Fibroblast of pulmonary artery (primary cell): ENCODE data around the gene TENM4.

Experiments used
- DNase-seq: peaks from one replicate; pipeline ENCODE4 v3.0.0-alpha.2; 2010; ENCODE audit warnings: low read depth
- H3K4me3 ChIP-seq: replicated peaks from 2 replicates; pipeline ENCODE4 v1.5.1; 2011; ENCODE audit warnings: low read depth, mild to moderate bottlenecking, control low read depth, low read length, moderate library complexity
- TF ChIP-seq, protein P1 (sequence below): IDR thresholded peaks from 2 replicates; pipeline ENCODE4 v1.5.1; 2011; ENCODE audit warnings: mild to moderate bottlenecking, control low read depth, low read length, inconsistent platforms; ENCODE audit errors: missing control alignments

TENM4 gene

GRCh38 chr11:79332017-79332416 is 108.8 kb downstream of the TENM4 start:
- DNase-seq = peak; percentile 3
- no peak overlapping the region for H3K4me3 ChIP-seq
- TF ChIP-seq, protein P1, sequence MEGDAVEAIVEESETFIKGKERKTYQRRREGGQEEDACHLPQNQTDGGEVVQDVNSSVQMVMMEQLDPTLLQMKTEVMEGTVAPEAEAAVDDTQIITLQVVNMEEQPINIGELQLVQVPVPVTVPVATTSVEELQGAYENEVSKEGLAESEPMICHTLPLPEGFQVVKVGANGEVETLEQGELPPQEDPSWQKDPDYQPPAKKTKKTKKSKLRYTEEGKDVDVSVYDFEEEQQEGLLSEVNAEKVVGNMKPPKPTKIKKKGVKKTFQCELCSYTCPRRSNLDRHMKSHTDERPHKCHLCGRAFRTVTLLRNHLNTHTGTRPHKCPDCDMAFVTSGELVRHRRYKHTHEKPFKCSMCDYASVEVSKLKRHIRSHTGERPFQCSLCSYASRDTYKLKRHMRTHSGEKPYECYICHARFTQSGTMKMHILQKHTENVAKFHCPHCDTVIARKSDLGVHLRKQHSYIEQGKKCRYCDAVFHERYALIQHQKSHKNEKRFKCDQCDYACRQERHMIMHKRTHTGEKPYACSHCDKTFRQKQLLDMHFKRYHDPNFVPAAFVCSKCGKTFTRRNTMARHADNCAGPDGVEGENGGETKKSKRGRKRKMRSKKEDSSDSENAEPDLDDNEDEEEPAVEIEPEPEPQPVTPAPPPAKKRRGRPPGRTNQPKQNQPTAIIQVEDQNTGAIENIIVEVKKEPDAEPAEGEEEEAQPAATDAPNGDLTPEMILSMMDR = no peak

DNA sequence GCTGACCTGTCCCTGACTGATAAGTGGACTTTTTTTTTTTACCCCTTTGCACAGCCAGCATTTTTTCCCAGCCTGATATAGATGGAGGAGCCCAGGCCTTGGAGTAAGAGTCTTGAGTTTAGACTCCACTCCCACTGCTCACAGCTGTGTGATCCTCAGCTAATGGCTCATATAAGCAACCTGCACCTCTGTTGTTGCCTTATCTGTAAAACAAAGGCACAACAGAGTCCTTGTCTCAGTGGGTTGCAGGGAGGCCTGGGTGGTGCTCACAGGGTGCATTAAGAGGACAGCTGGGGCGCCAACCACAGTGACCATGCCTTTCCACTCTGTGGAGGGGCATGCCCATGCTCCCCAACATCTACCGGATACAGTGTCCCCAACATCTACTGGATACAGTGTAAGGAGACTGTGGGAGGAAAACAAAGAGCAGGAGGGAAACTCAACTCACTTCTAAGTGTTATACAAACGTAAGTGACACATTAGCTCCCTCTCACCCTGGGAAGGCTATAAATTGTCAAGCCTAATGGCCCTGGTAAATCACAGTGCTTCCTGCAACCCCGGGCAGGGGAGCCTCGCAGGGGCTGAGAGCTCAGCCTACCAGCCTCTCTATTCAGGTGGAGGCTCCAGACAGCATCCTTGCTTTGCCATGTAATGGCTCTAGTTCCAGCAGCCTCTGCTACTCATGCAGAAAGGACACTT is 109.5 kb downstream of the TENM4 start:
- H3K4me3 ChIP-seq = no peak overlapping the region
- TF ChIP-seq, protein P1 = no peak
- no peak for DNase-seq

GRCh38 chr11:79330651-79331050 is 110.2 kb downstream of the TENM4 start:
- DNase-seq = no peak

DNA sequence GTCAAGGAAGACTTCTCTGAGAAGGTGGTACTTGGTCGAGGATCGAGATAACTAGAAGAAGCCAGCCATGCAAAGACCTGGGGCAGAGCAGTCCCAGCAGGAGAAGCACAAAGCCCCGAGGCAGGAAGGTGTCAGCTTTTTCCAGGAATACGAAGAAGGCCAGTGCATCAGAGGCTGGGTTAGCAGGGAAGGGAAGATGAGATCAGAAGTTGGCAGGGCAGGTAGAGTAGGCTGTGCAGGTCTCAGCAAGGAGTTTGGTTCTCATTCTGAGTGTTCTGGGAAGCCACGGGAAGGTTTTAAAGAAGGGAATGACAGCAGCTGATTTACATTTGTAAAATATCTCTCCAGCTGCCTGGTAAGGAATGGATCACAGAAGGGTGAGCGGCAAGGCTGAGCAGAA is 111.3 kb downstream of the TENM4 start:
- TF ChIP-seq, protein P1 = no peak
- DNase-seq = no peak
- H3K4me3 ChIP-seq = no peak overlapping the region

More at GRCh38 chr11:79330651-79331050, 110.2 kb downstream of the TENM4 start:
- no peak overlapping the region for H3K4me3 ChIP-seq
- TF ChIP-seq, protein P1 = no peak

- TF ChIP-seq, protein P1 = no peak
- DNase-seq = no peak
- no peak overlapping the region for H3K4me3 ChIP-seq
These were observed 112.4 kb downstream of the TENM4 start for GRCh38 chr11:79328402-79328801.

DNA sequence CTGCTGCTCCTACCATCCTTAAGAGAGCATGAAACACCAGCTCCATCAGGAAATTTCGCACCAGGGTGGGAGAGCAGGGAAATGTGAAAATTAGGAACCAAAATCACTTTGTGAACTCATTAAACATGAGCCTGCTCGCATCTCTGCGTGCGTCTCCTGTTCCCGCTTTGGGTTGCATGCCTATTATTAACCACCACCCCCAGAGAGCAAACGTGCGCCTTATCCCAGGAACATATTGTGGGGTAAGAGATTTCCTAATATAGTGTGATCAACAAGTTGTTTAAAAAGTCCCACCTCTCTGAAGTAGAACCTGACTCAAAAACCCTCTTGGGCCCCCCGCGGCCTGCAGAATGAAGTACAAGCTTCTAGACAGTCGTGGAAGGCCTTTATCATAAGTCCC is 115.0 kb downstream of the TENM4 start:
- DNase-seq = no peak
- no peak overlapping the region for H3K4me3 ChIP-seq
- TF ChIP-seq, protein P1 = no peak

DNA sequence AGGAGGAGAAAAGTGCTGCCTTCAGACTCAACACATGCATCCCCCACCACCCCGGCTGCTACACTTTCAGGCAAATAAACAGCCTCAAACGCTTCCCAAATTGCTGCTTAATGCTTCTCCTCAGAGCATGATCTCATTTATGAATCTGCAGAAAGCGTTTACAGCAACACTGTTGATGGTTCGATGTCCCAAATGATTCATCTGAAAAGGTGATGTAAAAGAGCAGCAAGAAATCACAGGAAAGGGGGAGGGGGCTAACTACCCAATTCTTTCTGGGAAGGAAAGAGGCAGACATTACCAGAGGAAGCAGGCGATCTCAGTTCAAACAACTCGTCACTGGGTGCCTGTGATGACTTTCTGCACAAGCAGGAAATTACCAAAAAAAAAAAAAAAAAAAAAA is 119.6 kb downstream of the TENM4 start:
- TF ChIP-seq, protein P1 = no peak
- H3K4me3 ChIP-seq = no peak overlapping the region
- DNase-seq = peak; percentile 3
